ENCODE data around the gene UNC93B1. TPM values are rescaled to one million over a fixed set of nuclear protein-coding genes. Genes with fewer than 3 reads are reported as not detected.
"Not testable (repeated sequence)": the region's sequence is repeated elsewhere in the genome, so short reads cannot be mapped to it uniquely, and the experiment has no call there.

Gene UNC93B1
- total RNA-seq, 1 donor, result 44.4 TPM

- no peak for DNase-seq (ENCODE audit: low read depth in 2 of 3, low spot score in 2 of 3)
Measured at GRCh38 chr11:67996051-67996450, 7.8 kb downstream of the UNC93B1 start.

DNA sequence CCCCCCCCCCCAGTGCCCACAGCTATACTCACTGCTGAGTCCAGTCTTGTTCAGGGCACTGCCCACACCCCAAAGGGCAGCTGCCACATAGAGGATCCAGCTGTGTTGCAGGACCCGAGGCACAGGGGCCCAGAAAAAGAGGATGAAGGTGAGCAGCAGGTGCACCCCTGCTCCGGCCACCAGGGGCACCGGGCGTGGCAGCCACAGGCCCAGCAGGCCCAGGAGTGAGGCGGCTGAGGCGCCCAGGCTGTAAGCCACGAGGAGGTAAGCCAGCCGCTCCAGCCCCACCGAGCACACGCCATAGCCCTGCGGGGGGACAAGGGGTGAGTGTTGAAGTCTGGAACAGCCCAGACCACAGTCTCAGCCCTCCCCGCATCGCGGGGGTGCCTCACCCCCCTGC is 8.3 kb downstream of the UNC93B1 start:
- DNase-seq (ENCODE audit: low read depth in 2 of 3, low spot score in 2 of 3), result not testable (repeated sequence)

DNA sequence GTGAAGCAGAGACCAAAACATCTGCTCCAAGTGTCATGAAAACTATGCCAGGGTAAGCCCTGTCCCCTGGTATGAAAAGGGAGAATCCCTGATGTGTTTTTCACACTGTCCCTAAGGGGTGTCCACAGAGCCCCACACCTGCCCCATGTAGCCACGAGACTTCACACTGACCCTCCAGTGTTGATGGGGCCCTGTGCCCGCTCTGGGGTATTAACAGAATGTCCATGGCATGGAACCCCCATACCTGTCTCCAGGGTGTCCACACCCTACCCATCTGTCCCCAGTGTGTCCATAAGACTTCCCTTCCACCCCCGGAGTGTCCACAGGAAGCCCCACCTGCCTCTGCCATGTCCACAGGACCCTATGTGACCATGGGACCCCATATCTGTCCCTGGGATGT is 8.8 kb downstream of the UNC93B1 start:
- not testable (repeated sequence) for DNase-seq (ENCODE audit: low read depth in 2 of 3, low spot score in 2 of 3)

GRCh38 chr11:67994387-67994786 is 9.5 kb downstream of the UNC93B1 start:
- DNase-seq (ENCODE audit: low read depth in 2 of 3, low spot score in 2 of 3), result not testable (repeated sequence)

GRCh38 chr11:67993821-67994220 is 10.1 kb downstream of the UNC93B1 start:
- DNase-seq (ENCODE audit: low read depth in 2 of 3, low spot score in 2 of 3), result peak in 2 of 3 donors; percentile 62 to 88

DNA sequence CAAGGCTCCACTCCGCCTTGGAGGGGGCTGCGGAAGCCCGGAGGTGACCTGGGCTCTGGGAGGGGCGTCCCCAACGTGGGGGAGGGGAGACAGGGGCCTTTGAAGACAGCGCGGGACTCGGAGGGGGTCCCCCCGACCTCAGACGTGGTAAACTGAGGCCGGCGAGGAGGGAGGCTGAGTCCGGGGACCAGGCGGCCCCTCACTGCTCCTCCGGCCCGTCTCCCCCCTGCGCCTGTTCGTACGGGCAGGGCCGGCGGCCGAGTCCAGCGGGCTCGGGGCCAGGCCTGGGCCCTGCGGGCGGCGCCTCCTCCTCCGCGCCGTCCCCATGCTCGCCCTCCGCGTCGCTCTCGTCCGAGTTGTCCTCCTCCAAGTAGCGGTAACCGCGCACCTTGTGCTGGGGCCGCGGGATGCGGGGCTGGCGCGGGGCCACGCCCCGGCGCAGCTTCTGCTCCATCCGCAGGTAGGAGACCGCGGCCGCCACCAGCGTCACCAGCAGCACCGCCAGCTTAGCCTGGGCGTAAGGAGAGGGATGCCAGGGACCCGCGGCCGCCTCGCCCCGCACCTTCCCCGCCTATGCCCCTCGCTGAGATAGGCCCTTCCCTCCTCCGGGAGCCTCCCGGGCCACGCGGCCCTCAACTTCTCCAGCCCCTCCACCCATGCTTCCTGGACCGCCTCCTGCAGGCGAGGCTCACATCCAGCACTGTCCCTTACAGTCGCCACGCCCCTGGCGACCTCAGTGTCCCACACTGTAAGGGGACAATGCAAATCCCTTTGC is 12.4 kb downstream of the UNC93B1 start:
- not testable (repeated sequence) for DNase-seq (ENCODE audit: low read depth in 2 of 3, low spot score in 2 of 3)

DNA sequence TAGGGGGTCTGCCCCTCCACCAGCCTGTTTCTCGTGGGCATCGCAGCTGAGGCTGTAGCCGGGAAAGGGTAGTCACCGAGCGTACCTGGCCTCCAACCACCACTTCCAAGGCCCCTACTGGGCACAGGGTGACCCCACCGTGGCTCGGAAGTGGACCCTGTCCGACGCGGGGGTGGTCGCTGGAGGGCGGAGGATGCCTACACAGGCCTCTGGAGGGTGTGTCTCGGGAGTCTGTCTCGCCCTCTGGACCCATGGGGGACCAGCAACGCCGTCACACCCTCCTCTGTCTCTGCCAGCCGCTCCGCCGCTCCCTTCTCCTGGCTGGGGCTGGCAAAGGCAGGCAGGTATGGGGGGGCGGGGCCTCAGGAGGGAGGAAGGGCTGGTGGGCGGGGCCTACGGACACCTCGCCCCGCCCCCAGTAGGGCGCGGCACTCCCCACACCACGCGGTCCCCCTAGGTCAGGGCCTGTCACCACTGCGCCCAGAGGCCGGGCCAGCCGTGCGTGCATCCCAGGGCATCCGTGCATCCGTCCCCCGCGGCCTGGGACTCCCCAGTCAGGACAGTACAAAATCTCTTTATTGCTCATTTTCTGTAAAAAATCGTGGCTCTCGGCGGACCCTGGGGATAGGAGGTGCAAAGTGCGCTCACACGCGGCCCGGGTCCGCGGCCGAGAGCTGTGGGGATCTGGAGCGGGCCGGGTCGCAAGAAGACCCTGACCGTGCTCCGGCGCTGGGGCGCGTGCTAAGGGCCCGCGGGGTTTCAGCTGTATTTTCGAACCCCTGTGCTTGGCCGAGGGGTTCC is 13.2 kb downstream of the UNC93B1 start:
- not testable (repeated sequence) for DNase-seq (ENCODE audit: low read depth in 2 of 3, low spot score in 2 of 3)

DNA sequence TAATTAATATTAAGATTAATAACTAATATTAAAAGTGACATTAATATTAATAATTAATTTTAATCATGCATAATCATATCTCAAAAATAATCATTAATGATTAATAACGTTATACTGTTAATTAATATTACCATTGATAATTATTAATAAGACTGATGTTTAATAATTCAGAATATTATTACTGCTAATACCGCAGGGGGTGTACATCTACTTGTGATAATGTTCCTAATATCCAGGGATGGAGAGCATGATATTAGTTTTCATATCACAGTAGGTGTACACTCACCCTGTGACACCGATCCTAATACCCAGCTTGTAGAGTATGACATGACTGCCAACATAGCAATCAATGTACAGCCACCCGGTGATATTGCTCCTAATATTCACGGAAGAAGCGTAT is 18.6 kb downstream of the UNC93B1 start:
- not testable (repeated sequence) for DNase-seq (ENCODE audit: low read depth in 2 of 3, low spot score in 2 of 3)

DNA sequence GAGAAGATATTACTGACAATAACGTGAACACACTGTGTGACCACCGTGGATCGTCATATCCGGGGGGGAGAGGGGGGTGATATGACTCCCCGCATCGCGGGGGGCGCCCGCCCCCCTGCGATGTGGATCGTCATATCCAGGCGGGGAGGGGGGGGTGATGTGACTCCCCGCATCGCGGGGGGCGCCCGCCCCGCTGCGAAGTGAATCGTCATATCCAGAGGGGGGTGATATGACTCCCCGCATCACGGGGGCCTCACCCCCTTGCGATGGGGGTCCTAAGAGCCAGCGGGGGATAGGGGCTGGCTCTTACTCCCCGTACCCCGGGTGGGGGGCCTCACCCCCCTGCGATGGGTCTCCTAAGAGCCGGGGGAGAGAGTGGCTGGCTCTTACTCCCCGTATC is 19.9 kb downstream of the UNC93B1 start:
- DNase-seq (ENCODE audit: low read depth in 2 of 3, low spot score in 2 of 3), result no peak

GRCh38 chr11:67982255-67982857 is 21.5 kb downstream of the UNC93B1 start:
- DNase-seq (ENCODE audit: low read depth in 2 of 3, low spot score in 2 of 3), result not testable (repeated sequence)

DNA sequence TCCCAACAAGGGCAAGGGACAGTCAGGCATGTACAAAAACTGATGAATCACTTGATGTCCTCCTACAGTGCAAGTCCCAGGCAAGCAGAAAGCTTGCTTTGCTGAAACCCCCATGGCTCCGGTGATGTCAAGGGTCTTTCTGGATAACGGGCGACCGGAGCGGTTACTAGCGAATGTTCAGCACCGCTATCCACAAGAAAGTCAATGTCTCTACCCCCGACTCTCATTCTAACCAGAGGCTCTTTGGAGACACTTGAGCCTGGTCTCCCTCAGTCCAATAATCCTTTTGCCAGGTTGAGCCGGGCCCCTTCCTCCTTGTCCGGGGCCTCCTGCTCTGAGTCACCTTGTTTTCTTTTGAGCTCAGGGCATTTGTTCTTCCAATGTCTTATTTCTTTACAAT is 22.7 kb downstream of the UNC93B1 start:
- DNase-seq (ENCODE audit: low read depth in 2 of 3, low spot score in 2 of 3), result not testable (repeated sequence)

DNA sequence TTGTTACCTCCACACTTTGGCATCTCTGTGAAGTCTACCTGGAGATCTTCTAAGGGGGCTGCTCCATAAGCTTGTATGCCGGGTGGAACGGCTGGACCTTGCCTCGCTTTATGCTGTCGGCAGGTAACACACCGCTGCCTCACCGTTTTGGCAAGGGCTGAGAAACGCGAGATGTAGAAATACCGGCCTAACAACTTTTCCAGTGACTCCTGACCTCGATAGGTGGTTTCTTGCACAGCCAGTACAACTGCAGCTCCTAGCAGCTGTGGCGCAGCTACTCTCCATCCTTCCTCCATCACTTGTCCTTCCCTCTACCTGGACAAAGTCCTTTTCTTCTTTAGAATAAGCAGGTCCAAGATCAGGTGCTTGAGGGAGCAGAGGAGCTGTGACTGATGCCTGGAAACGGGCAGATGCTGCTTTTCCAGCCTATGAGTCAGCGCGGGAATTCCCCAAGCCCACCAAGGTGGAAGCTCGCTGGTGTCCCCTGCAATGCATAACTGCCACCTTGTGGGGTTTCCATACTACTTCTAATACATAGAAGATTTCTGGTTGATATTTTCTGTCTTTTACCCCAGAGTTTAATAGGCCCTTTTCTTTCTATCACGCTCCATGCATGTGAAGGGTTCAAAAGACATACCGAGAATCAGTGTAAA is 25.0 kb downstream of the UNC93B1 start:
- DNase-seq (ENCODE audit: low read depth in 2 of 3, low spot score in 2 of 3), result not testable (repeated sequence)

DNA sequence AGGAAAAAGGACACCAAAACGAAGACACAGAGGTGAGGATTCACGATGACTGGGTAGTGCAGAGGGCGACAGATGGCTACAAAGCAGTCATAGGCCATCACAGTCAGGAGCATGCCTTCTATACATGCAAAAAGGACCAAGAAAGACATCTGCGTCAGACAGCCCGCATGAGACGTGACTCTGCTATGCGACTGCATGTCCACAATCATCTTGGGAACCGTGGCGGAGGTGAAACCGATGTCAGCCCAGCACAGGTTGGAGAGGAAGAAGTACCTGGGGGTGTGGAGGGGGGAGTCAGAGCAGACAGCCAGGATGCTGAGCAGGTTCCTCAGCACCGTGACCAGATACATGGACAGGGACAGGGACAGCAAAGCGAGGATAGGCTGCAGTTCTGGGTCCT is 29.2 kb downstream of the UNC93B1 start:
- DNase-seq (ENCODE audit: low read depth in 2 of 3, low spot score in 2 of 3), result not testable (repeated sequence)

DNA sequence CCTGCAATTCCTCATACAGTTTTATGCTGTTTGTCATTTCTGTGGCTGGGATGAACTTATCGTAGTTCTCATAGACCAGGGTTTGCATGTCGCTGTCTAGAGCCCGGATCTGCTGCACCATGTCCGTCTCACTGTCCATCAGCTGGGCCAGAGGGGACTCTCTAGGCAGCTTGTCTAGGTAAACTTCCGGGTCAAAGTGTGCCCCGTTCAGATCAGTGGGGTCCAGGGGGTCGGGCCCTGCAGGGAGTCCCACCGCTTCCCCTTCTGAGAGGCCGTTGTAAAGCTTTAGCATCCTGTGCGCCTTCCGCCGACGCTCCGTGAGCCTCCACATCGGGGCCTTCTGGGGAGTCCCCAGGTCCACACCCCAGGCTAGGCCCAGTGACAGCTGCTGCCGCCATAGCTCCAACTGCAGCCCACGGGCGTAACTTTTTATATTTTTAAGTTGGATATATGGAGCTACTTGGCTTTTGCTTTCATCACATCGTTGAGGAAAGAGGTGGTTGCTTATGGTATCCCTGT is 38.0 kb downstream of the UNC93B1 start:
- not testable (repeated sequence) for DNase-seq (ENCODE audit: low read depth in 2 of 3, low spot score in 2 of 3)

- not testable (repeated sequence) for DNase-seq (ENCODE audit: low read depth in 2 of 3, low spot score in 2 of 3)
Measured at GRCh38 chr11:67964746-67965145, 39.2 kb downstream of the UNC93B1 start.

DNA sequence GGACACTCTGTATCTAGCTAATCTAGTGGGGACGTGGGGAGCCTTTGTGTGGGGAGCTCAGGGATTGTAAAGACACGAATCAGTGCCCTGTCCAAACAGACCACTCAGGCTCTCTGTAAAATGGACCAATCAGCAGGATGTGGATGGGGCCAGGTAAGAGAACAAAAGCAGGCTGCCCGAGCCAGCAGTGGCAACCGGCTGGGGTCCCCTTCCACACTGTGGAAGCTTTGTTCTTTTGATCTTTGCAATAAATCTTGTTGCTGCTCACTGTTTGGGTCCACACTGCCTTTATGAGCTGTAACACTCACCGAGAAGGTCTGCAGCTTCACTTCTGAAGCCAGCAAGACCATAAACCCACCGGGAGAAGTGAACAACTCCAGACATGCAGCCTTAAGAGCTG is 40.0 kb downstream of the UNC93B1 start:
- DNase-seq (ENCODE audit: low read depth in 2 of 3, low spot score in 2 of 3), result not testable (repeated sequence)

DNA sequence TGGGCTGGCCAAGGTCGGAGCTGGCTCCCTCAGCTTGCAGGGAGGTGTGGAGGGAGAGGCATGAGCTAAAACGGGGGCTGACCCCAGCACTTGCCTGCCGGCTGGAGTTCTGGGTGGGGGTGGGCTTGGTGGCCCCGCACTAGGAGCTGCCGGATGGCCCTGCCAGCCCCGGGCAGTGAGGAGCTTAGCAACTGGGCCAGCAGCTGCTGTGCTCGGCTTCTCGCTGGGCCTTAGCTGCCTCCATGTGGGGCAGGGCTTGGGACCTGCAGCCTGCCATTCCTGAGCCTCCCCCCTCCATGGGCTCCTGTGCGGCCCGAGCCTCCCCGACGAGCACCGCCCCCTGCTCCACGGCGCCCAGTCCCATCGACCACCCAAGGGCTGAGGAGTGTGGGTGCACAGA is 40.7 kb downstream of the UNC93B1 start:
- DNase-seq (ENCODE audit: low read depth in 2 of 3, low spot score in 2 of 3), result not testable (repeated sequence)

GRCh38 chr11:67956236-67956635 is 47.7 kb downstream of the UNC93B1 start:
- DNase-seq (ENCODE audit: low read depth in 2 of 3, low spot score in 2 of 3), result not testable (repeated sequence)

DNA sequence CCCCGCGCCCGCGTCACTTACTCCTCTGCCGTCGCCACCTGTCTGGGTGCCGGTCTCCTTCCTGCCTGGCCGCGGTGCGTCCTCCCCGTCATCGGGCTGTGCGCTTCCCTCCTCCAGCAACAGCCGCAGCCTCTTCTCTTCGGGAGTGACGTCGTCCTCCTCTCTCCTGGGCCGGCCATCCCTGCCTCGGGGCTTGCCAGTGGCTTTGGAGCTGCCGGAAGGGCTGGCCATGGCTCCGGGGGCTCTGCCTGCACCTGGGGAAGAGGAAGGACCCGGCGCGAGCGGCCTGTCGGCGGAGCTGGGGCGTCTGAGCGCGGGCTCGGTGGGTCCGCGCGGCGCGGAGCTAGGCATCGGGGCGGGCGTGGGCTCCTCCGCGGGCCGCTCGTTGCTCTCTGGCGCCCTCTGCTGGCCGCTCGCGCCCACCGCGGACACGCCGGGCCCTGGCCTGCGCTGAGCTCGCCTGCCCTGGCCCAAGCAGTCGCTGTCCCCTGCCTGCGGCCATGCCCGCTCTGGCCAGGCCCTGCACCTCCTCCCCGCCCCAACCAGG is 48.4 kb downstream of the UNC93B1 start:
- peak; percentile 62 to 74 (median 66) for DNase-seq (ENCODE audit: low read depth in 2 of 3, low spot score in 2 of 3)

GRCh38 chr11:67954971-67955370 is 48.9 kb downstream of the UNC93B1 start:
- DNase-seq (ENCODE audit: low read depth in 2 of 3, low spot score in 2 of 3), result peak in 2 of 3 donors; percentile 2
